ACC112 (cell line): ENCODE data around the gene CRY2.

Experiments used
- H2AFZ ChIP-seq: fragments of 200-600 bp; sonication (generic); one replicate; pipeline ENCODE4 v1.6.0; 2017; ENCODE audit warnings: antibody characterized with exemption, low read length; ENCODE audit not compliant: unreplicated experiment
- H3K27ac ChIP-seq: fragments of 200-600 bp; sonication (generic); 2 replicates; pipeline ENCODE4 v1.5.1; 2014; ENCODE audit warnings: low read depth, mild to moderate bottlenecking, antibody characterized with exemption, low read length, moderate library complexity
- H3K27me3 ChIP-seq: fragments of 200-600 bp; sonication (generic); 2 replicates; pipeline ENCODE4 v1.6.1; 2014; ENCODE audit warnings: mild to moderate bottlenecking, antibody characterized with exemption, low read length, moderate library complexity, mixed read lengths; ENCODE audit not compliant: insufficient read depth
- H3K36me3 ChIP-seq: fragments of 200-600 bp; sonication (generic); 2 replicates; pipeline ENCODE4 v1.6.1; 2016; ENCODE audit warnings: mild to moderate bottlenecking, antibody characterized with exemption, low read length, moderate library complexity, mixed read lengths; ENCODE audit not compliant: insufficient read depth
- H3K4me1 ChIP-seq: fragments of 200-600 bp; sonication (generic); one replicate; pipeline ENCODE4 v1.6.1; 2016; ENCODE audit warnings: low read length, mixed read lengths; ENCODE audit not compliant: insufficient read depth, unreplicated experiment, control insufficient read depth
- H3K4me3 ChIP-seq: fragments of 200-600 bp; sonication (generic); 2 replicates; pipeline ENCODE4 v1.5.1; 2014; ENCODE audit warnings: mild to moderate bottlenecking, low read depth, low read length
- H3K79me2 ChIP-seq: fragments of 200-600 bp; sonication (generic); one replicate; pipeline ENCODE4 v1.6.0; 2016; ENCODE audit warnings: low read length; ENCODE audit not compliant: control insufficient read depth, unreplicated experiment, insufficient read depth

CRY2 gene

DNA sequence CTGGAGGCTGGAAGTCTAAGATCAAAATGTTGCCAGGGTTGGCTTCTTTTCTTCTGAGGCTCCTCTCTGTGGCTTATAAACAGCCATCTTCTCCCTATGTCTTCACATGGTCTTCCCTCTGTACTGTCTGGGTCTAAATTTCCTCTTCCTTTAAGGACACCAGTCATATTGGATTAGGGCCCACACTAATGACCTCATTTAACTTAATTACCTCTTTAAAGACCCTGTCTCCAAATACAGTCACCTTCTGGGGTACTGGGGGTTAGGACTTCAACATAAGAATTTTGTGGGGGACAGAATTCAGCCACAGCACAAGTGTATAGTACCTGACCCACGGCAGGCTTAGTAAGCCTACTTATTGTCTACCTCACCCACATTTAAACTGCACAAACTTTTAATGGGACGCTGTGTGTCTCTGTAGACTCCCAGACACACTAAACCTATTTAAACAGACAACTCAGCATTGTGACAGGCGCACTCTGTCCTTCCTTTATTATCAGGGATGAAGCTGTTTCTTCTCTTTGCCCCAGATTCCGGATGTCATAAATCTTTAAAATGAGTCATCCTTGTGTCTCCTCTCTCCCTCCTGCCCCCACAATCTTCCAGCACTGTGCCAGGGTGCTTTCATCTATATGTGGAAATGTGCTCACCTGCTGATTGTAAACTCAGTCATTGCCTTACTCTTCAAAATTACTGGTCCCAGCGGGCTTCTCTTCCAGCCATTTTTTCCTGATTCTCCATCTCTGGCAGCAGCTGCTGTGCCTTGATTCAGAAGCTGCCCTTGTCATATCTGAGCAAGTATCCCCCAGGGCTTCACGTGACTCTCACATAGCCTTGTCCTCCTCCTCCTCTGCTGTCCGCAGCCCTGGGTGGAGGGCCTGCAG is 32.8 kb downstream of the CRY2 start:
- no peak overlapping the region for H2AFZ ChIP-seq
- H3K79me2 ChIP-seq = no peaks in the 10 kb centered on the region
- H3K27ac ChIP-seq = peak overlapping the region; percentile 17; the same call in 1 of the 2 replicates
- H3K4me3 ChIP-seq = no peak overlapping the region
- no peaks in the 10 kb centered on the region for H3K36me3 ChIP-seq
- peaks cover 27% of the 10 kb centered on the region for H3K4me1 ChIP-seq
- H3K27me3 ChIP-seq = no peaks in the 10 kb centered on the region

DNA sequence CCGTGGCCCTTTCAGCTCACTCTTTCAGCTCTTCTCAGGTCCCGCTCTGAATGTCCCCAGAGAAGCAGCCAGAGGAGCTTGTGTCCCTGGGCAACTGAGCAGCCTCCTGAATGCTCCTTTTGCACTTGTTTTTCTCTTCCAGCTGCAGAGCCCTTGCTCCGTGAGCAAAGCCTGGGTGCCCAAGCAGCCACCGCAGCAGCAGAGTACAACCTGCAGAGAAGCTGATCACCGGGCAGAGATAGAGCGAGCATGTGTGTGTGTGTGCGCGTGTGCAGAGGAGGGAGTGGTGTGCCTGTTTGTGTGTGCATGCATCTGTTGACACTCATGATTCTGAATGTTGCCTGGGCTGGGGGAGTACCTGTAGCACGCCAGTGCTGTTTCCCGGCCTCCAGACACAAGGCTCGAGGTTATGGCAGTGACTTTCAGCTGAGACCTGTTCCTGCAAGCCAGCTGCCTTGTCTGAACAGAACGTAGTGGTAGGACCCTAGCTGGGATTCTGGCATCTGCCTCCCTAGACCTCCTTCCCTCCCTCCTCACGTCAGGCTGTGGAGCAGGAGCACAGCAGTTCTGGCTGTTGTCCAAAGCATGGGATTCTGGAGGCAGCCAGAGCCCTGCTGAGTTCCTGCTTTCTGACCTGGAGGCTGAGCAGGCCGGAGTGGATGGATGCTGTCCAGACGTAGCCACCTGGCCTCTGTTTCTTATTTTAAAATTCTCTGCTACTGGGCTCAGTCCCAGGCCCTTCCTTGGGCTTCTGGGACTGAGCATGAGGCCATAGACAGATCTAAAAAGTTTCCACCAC is 33.7 kb downstream of the CRY2 start:
- H3K4me1 ChIP-seq = peaks cover 27% of the 10 kb centered on the region
- H3K27me3 ChIP-seq = peaks cover 3% of the 10 kb centered on the region; the same call in 1 of the 2 replicates
- no peaks in the 10 kb centered on the region for H3K36me3 ChIP-seq
- H3K27ac ChIP-seq = no peak overlapping the region
- no peak overlapping the region for H2AFZ ChIP-seq
- H3K4me3 ChIP-seq = no peak overlapping the region
- no peaks in the 10 kb centered on the region for H3K79me2 ChIP-seq

DNA sequence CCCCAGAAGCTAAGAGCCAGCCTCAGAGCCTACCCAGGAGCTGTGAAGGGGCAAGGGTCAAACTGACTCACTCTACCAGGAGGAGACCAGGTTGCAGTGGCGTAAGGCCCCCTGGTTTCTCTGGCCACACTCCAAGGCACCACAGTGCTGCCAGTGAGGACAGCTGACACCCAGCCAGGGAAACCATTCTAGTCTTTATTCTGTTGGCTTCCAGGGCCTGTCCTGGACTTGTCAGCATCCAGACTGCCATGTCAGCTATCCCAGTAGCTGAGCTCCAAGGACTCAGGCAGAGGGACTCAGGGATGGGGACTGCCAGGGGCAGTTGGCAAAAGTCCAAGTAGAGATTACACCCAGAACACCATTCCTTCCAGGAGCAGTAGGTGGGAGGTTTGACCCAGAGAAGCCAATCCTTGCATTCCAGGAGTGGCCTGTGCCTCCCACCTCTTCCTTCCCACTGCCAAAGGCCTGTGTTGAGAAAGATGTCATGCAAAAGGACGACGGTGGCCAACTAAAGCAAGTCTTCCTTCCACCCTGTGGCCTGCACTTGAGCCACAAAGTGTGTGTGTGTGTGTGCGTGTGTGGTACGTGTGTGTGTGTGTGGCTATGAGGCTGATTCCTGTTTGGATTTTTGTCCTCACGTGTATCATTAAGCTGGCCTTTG is 34.6 kb downstream of the CRY2 start:
- H3K27me3 ChIP-seq = peaks cover 6% of the 10 kb centered on the region; the same call in 1 of the 2 replicates
- no peak overlapping the region for H2AFZ ChIP-seq
- no peaks in the 10 kb centered on the region for H3K79me2 ChIP-seq
- no peak overlapping the region for H3K27ac ChIP-seq
- no peak overlapping the region for H3K4me3 ChIP-seq
- H3K36me3 ChIP-seq = no peaks in the 10 kb centered on the region
- peaks cover 27% of the 10 kb centered on the region for H3K4me1 ChIP-seq

DNA sequence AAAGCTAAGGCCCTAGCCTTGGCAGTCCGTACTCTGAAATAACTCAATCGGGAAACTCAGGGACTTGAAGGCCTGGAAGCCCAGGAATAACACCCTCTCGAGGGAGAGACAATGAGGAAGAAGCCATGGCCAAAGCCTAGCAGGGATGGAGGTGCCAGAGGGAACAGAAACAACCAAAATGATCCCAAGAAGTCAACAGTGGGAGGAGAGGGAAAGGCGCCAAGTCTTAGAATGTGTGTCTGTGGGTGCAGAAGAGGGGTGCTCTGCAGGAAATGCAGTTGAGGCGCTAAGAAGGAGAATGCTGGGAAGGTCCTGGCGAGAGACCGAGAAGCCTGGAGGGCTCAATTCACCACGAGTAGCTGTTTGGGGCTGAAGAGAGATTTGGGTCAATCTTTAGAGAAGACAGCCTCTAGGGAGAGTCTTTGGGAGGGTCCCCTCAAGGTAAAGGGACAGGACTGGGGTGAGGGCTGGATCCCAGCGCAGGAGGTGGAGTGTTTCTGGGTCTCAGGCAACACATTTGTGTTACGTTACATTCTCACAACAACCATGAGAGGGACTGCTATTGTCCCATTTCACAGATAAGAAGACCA is 37.4 kb downstream of the CRY2 start:
- no peak overlapping the region for H2AFZ ChIP-seq
- H3K4me3 ChIP-seq = no peak overlapping the region

DNA sequence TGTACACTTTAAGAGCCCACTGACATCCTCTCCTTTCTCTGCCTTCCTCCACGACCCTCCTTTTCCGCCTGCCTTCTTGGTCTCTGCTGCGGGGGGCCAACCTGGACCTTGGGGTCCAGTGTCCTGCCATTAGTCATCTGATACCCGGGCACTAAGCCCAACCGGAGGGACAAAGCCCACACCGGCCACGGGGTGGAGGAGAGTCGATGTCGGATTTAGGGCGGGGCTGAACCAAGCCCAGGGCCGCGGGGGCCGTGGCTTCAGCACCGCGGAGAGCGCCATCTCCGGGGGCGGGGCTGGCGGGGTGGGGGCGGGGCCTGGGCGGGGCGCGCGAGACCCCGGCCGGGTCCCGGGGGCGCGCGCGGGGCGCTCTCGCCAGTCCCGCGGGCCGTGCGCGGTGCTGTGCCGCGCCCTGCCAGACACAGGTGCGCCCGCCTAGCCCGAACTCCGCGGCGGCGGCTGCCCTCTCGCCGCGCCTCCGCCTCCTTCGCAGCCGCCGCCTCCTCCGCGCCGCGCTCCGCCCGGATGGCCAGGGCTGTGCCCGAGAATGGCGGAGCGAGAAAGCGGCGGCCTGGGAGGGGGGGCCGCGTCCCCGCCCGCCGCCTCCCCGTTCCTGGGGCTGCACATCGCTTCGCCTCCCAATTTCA is 38.1 kb downstream of the CRY2 start, which contains the start of gene MAPK8IP1:
TSS of gene MAPK8IP1 (plus strand) at position 378 of the 647 bp plus-strand sequence. CDS start at position 548, 170 bp downstream.
- Histone ChIP-seq H3K36me3 (no peaks in the 10 kb centered on the region), H3K27me3 (peaks cover 17% of the 10 kb centered on the region), H3K4me3 (peak within 1 kb of the TSS; percentile 67), H3K27ac (no peak within 1 kb of the TSS), H3K4me1 (peaks cover 18% of the 10 kb centered on the region), H3K79me2 (no peaks in the 10 kb centered on the region), H2AFZ (no peak within 1 kb of the TSS)

More for the DNA sequence above, 37.4 kb downstream of the CRY2 start:
- Histone ChIP-seq H3K4me1 (peaks cover 25% of the 10 kb centered on the region), H3K36me3 (no peaks in the 10 kb centered on the region), H3K27me3 (peaks cover 17% of the 10 kb centered on the region), H3K79me2 (no peaks in the 10 kb centered on the region), H3K27ac (no peak overlapping the region)

DNA sequence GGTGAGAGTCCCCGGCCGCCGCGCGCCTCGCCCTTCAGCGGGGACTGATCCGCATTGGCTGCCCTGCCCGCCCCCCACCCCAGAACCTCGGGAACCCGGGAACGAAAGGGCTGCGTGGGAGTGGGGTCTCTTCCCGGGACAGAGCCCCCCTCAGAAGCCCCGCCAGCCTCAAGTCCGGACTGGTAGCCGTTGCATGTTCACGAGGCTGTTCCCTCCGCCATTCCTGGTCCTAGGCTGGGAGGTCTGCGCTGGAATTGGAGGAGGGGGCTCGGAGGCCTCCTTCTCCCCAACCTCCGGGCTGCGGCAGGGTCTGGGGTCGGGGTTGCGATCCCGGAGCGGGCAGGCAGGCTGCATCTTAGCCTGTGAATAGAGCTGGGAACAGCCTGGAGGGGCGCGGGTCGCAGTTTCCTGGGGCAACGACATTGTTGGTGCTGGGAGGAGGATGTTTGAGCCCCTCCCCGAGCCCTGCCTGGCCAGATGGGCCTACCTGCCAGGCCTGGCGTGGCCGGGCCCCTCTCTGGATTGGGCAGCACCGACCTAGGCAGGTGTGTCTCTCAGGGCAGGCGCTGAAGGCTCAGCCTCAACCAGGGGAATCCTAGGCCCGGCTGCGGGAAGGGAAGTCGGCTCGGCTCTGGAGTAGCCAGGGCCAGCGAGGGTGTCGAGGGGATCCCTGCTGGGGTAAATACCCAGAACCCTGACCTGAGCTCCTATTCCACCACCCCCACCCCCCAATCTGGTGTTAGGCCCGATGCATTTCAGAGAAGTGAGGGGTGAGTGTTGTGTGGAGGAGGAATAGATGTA is 38.8 kb downstream of the CRY2 start:
- Histone ChIP-seq H2AFZ (no peak overlapping the region), H3K4me1 (peaks cover 10% of the 10 kb centered on the region), H3K79me2 (no peaks in the 10 kb centered on the region), H3K4me3 (peak overlapping the region; percentile 67), H3K36me3 (no peaks in the 10 kb centered on the region), H3K27me3 (peaks cover 17% of the 10 kb centered on the region), H3K27ac (no peak overlapping the region)

DNA sequence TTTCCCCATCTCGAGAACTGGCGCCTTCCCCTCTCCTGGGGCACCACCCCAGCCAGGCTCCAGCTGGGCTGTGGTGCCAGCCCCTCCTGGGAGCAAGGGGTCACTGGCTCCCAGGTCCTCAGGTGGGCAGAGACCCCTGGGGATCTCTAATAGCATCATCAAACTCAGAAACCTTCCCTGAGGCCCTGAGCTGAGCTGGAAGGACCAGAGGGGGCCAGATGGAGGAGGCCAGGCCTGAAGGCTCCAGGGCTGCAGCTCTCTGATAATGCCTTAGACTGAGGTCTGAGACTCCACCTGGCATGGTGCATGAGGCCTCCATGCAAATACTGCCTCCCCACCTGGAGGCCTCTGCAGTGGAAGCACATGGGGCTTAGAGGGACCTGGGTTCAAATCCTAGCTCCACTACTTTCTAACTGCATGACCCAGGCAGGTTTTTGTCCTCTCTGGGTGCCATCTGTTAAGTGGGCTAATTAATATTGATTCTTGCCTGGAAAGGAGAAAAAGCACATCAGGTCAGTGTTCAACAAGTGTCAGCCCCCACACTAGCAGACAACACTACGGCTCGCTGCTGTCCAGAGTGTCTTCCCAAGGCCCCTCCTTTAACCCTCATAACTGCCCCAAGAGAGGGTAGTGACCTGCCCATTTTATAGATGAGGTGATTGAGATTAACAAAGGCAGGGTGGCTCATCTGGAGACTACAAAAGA is 39.7 kb downstream of the CRY2 start:
- no peak overlapping the region for H3K4me3 ChIP-seq
- no peak overlapping the region for H2AFZ ChIP-seq
- H3K36me3 ChIP-seq = no peaks in the 10 kb centered on the region
- no peaks in the 10 kb centered on the region for H3K79me2 ChIP-seq
- H3K4me1 ChIP-seq = peaks cover 2% of the 10 kb centered on the region
- H3K27me3 ChIP-seq = peaks cover 24% of the 10 kb centered on the region
- no peak overlapping the region for H3K27ac ChIP-seq

DNA sequence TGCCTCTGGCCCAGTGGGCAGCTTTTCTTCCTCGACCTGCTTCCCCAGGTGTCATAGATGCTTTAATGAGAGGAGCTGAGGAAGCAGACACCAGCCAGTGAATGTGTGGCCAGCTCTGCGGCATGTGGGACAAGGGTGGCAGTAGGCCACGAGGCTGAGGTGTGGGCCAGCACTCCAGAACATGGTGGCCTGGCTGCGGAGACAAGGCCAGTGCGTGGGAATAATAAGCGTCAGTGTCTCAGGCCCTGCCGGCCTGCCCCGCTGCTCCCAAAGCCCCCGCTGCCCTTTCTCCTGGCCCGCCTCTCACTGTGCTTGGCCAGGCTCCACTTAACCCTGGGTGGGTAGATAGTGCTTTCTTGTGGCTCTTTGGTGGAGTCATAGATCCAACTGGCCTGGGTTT is 40.3 kb downstream of the CRY2 start:
- Histone ChIP-seq H3K79me2 (no peaks in the 10 kb centered on the region), H3K4me1 (no peaks in the 10 kb centered on the region), H2AFZ (no peak overlapping the region), H3K4me3 (no peak overlapping the region), H3K36me3 (no peaks in the 10 kb centered on the region), H3K27ac (no peak overlapping the region), H3K27me3 (peaks cover 24% of the 10 kb centered on the region)

DNA sequence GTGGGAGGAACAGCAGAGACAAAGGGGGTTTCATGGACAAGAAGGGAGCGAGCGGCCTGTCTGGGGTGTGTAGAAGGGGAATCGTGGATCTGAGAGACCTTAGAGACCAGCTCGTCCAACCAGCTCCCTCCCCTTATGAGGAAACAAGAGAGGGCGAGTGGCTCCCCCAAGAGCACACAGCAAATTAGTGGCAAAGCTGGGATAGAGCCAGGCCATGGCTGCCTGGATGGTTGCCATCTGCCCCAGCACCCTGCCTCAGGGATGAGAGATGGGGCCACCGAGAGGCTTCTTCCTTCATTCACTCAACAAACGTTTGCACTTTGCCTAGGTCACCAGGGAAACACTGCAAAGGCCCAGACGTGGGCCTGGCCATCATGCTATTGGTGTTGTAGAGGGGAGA is 42.3 kb downstream of the CRY2 start:
- Histone ChIP-seq H3K36me3 (no peaks in the 10 kb centered on the region), H3K27me3 (peaks cover 24% of the 10 kb centered on the region), H3K4me3 (no peak overlapping the region), H3K79me2 (no peaks in the 10 kb centered on the region), H3K27ac (no peak overlapping the region), H3K4me1 (no peaks in the 10 kb centered on the region), H2AFZ (no peak overlapping the region)
